Thyroid gland (tissue), 4 donors: ENCODE measurements around the gene PADI6. TPM values are rescaled to one million over a fixed set of nuclear protein-coding genes. Genes with fewer than 3 reads are reported as not detected.

Experiments used
- DNase-seq, 2 donors: peaks; one replicate each; pipeline ENCODE4 v3.0.0-alpha.2; 2019
- H3K27ac ChIP-seq, 3 donors: fragments of 200-600 bp; sonication (generic); 1 replicate in 2 of 3; 2 replicates in 1 of 3; pipeline ENCODE4 v1.5.1; 2016 to 2019; ENCODE audit warnings: mild to moderate bottlenecking in 1 of 3, moderate library complexity in 1 of 3
- H3K27me3 ChIP-seq: fragments of 200-600 bp; sonication (generic); one replicate; pipeline ENCODE4 v1.5.1; 2019
- H3K36me3 ChIP-seq, 2 donors: fragments of 200-600 bp; sonication (generic); one replicate each; pipeline ENCODE4 v1.5.1; 2016 to 2019
- H3K4me1 ChIP-seq, 2 donors: fragments of 200-600 bp; sonication (generic); one replicate each; pipeline ENCODE4 v1.5.1; 2017 to 2019
- H3K4me3 ChIP-seq, 3 donors: fragments of 200-600 bp; sonication (generic); replicated peaks in 1 of 3; 1 replicate in 2 of 3; 2 replicates in 1 of 3; pipeline ENCODE4 v1.5.1; 2016; ENCODE audit warnings: mild to moderate bottlenecking in 1 of 3
- H3K9me3 ChIP-seq: fragments of 200-600 bp; sonication (generic); one replicate; pipeline ENCODE4 v1.5.1; 2017
- POLR2A ChIP-seq, 2 donors: fragments of 450-650 bp; IDR thresholded peaks; one replicate each; pipeline ENCODE4 v1.6.1; 2017; ENCODE audit warnings: antibody characterized with exemption in 2 of 2, mild to moderate bottlenecking in 2 of 2, moderate library complexity in 1 of 2
- WGBS, 2 donors: methylation state at CpG; one replicate each; pipeline ENCODE4 v1.1.5; 2017; 5-methylcytosine and 5-hydroxymethylcytosine counted together
- intact Hi-C: fragments of 100-400 bp; cut with DNase I; formaldehyde crosslinking; loops from one replicate; pipeline ENCODE4 v1.15.1; 2023
- total RNA-seq, 4 donors: library from RNA; depleted of rRNA; stranded (reverse); fragments of >200 nt; gene quantifications; one replicate each; pipeline ENCODE4 v1.2.3, GENCODE V29; 2016
- TF ChIP-seq, protein P1 (sequence below), 6 experiments: fragments of 200-600 bp in 3 of 6; fragments of 450-650 bp in 3 of 6; sonication (generic) in 3 of 6; IDR thresholded peaks; one replicate each; pipeline ENCODE4 v1.5.1; 2016 to 2019; ENCODE audit warnings: antibody characterized with exemption in 6 of 6, mild to moderate bottlenecking in 2 of 6, inconsistent platforms in 1 of 6, moderate library complexity in 1 of 6

Gene PADI6
- total RNA-seq = not detected

DNA sequence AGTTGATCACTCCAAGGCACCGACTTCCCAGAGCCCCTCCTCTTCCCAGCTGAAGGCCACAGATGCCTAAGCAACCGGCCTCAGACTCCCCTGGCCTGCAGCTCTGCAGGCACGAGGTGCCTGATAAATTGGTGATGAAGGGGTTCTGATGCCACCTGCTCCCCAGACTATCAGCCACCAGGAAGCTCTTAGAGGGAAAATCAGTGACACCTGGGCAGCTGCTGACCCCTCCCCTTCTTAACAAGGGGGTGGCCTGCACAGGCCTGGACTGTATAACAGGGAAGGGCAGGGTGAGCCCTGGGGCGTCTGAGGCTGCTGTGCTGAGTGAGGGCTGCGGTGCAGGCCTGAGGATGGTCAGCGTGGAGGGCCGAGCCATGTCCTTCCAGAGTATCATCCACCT is at the start of gene PADI6:
TSS of gene PADI6 (plus strand) at position 301 of the 400 bp plus-strand sequence. CDS start at position 351, 50 bp downstream.
- WGBS, 2 donors = 50 to 63% methylated on average over 3 of the region's 7 CpGs
- no peak within 1 kb of the TSS for H3K27ac ChIP-seq

DNA sequence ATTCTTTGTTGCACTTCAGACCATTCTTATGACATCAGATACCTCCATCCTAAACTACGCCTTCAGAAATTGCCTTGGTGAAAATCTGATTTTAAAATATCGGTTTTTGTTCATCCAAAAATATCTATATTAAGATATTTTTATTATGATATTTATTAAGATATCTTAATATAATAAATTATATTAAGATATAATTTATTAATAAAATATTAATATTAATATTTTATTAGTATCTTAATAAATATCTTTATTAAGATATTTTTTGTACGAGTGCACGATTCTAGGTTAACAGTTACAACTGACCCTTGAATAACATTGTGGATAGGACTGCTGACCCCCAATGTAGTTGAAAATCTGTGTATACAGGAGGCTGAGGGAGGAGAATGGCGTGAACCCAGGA is 43.1 kb upstream of the PADI6 start:
- intact Hi-C loops = no loop called here
- no peak for DNase-seq
- Histone ChIP-seq H3K4me1 (no peaks in the 10 kb centered on the region), H3K27ac (no peak overlapping the region), H3K36me3 (no peaks in the 10 kb centered on the region), H3K27me3 (no peaks in the 10 kb centered on the region), H3K4me3 (no peak overlapping the region), H3K9me3 (no peaks in the 10 kb centered on the region)
- WGBS, 2 donors = 82 to 88% methylated on average over 5 of the region's 5 CpGs
- TF ChIP-seq, protein P1, sequence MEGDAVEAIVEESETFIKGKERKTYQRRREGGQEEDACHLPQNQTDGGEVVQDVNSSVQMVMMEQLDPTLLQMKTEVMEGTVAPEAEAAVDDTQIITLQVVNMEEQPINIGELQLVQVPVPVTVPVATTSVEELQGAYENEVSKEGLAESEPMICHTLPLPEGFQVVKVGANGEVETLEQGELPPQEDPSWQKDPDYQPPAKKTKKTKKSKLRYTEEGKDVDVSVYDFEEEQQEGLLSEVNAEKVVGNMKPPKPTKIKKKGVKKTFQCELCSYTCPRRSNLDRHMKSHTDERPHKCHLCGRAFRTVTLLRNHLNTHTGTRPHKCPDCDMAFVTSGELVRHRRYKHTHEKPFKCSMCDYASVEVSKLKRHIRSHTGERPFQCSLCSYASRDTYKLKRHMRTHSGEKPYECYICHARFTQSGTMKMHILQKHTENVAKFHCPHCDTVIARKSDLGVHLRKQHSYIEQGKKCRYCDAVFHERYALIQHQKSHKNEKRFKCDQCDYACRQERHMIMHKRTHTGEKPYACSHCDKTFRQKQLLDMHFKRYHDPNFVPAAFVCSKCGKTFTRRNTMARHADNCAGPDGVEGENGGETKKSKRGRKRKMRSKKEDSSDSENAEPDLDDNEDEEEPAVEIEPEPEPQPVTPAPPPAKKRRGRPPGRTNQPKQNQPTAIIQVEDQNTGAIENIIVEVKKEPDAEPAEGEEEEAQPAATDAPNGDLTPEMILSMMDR (IDR thresholded peaks at IDR 0.05) = no peak
- TF ChIP-seq POLR2A (IDR thresholded peaks at IDR 0.05) = no peak

More for the DNA sequence above, at the start of gene PADI6:
- Histone ChIP-seq H3K27me3 (no peaks in the 10 kb centered on the region), H3K4me3 (no peak within 1 kb of the TSS), H3K36me3 (no peaks in the 10 kb centered on the region), H3K9me3 (no peaks in the 10 kb centered on the region), H3K4me1 (no peaks in the 10 kb centered on the region)
- intact Hi-C loops = no loop called here
- DNase-seq = no peak
- no peak for TF ChIP-seq POLR2A (IDR thresholded peaks at IDR 0.05)
- TF ChIP-seq, protein P1 (IDR thresholded peaks at IDR 0.05) = no peak

DNA sequence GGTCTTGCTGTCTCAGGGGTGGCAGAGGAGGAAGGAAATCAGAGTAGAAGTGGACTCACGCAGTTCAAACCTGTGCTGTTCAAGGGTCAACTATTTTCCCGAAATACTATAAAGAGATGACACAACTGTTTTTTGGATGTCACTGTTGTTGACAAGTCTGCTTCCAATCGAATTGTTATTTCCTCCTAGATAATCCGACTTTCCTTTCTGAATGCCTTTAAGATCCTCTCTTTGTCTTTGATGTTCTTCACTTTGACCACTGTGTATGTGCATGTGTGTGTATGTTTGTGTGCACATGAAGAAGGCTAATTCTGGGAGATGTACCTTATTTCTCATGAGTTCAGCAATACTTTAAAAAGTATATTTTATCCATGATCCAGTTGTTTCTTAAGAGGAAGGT is 42.4 kb upstream of the PADI6 start:
- DNase-seq = no peak
- no peaks in the 10 kb centered on the region for H3K36me3 ChIP-seq
- H3K4me1 ChIP-seq = no peaks in the 10 kb centered on the region
- WGBS, 2 donors = 77 to 86% methylated on average over 4 of the region's 4 CpGs
- H3K4me3 ChIP-seq = no peak overlapping the region
- intact Hi-C loops = no loop called here
- H3K27ac ChIP-seq = no peak overlapping the region
- no peaks in the 10 kb centered on the region for H3K9me3 ChIP-seq
- no peak for TF ChIP-seq POLR2A (IDR thresholded peaks at IDR 0.05)
- TF ChIP-seq, protein P1 (IDR thresholded peaks at IDR 0.05) = no peak
- no peaks in the 10 kb centered on the region for H3K27me3 ChIP-seq

DNA sequence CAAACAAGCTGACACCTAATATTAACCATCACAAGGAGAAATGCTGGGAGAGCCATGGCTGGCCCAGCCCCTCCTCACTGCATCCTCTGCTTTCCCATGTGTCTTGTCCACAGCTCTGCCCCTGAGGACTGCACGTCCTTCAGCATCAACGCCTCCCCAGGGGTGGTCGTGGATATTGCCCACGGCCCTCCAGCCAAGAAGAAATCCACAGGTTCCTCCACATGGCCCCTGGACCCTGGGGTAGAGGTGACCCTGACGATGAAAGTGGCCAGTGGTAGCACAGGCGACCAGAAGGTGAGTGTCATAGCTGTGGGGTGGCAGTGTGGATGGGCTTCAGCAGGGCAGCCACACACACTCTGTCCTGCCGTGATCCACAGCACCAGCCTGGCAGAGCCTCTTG is 41.1 kb upstream of the PADI6 start:
- no peaks in the 10 kb centered on the region for H3K27me3 ChIP-seq
- TF ChIP-seq, protein P1 (IDR thresholded peaks at IDR 0.05) = no peak
- TF ChIP-seq POLR2A (IDR thresholded peaks at IDR 0.05) = no peak
- no peak overlapping the region for H3K4me3 ChIP-seq
- no peaks in the 10 kb centered on the region for H3K4me1 ChIP-seq
- 60 to 79% methylated on average over 4 to 6 of the region's 7 CpGs for WGBS, 2 donors
- no peak overlapping the region for H3K27ac ChIP-seq
- no peaks in the 10 kb centered on the region for H3K9me3 ChIP-seq
- DNase-seq = no peak
- intact Hi-C loops = no loop called here
- H3K36me3 ChIP-seq = no peaks in the 10 kb centered on the region

DNA sequence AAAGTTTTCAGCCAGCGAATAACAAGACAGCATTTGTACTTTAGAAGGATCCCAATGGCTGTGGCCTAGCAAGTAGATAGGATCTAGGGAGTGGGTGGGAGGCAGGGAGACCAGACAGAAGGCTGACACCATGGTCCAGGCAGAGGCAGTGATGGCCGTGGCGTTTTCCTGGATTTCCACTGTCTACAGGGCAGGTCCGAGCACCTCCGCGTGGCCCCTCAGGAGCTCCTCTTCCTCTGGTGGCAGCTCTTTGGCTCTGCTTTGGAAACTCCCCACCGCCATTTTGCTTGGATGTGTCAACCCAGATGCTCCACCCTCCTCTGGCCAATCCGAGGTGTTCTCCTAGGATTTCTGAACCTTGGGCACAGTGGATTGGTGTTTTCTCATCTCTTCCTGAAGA is 38.9 kb upstream of the PADI6 start:
- Histone ChIP-seq H3K36me3 (no peaks in the 10 kb centered on the region), H3K27ac (no peak overlapping the region), H3K4me1 (no peaks in the 10 kb centered on the region), H3K27me3 (no peaks in the 10 kb centered on the region), H3K4me3 (no peak overlapping the region), H3K9me3 (no peaks in the 10 kb centered on the region)
- WGBS, 2 donors = 94 to 95% methylated on average over 7 to 8 of the region's 8 CpGs
- intact Hi-C loops = no loop called here
- DNase-seq = no peak
- TF ChIP-seq POLR2A (IDR thresholded peaks at IDR 0.05) = no peak
- TF ChIP-seq, protein P1 (IDR thresholded peaks at IDR 0.05) = no peak
